GM12874 (cell line): ENCODE data around the gene PML.

Experiments used
- TF ChIP-seq, protein P1 (sequence below): IDR thresholded peaks from 2 replicates; pipeline ENCODE4 v1.5.1; 2011; ENCODE audit warnings: low read depth, mild to moderate bottlenecking, control low read depth, low read length, moderate library complexity; ENCODE audit not compliant: insufficient read depth

Gene PML, protein sequence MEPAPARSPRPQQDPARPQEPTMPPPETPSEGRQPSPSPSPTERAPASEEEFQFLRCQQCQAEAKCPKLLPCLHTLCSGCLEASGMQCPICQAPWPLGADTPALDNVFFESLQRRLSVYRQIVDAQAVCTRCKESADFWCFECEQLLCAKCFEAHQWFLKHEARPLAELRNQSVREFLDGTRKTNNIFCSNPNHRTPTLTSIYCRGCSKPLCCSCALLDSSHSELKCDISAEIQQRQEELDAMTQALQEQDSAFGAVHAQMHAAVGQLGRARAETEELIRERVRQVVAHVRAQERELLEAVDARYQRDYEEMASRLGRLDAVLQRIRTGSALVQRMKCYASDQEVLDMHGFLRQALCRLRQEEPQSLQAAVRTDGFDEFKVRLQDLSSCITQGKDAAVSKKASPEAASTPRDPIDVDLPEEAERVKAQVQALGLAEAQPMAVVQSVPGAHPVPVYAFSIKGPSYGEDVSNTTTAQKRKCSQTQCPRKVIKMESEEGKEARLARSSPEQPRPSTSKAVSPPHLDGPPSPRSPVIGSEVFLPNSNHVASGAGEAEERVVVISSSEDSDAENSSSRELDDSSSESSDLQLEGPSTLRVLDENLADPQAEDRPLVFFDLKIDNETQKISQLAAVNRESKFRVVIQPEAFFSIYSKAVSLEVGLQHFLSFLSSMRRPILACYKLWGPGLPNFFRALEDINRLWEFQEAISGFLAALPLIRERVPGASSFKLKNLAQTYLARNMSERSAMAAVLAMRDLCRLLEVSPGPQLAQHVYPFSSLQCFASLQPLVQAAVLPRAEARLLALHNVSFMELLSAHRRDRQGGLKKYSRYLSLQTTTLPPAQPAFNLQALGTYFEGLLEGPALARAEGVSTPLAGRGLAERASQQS

DNA sequence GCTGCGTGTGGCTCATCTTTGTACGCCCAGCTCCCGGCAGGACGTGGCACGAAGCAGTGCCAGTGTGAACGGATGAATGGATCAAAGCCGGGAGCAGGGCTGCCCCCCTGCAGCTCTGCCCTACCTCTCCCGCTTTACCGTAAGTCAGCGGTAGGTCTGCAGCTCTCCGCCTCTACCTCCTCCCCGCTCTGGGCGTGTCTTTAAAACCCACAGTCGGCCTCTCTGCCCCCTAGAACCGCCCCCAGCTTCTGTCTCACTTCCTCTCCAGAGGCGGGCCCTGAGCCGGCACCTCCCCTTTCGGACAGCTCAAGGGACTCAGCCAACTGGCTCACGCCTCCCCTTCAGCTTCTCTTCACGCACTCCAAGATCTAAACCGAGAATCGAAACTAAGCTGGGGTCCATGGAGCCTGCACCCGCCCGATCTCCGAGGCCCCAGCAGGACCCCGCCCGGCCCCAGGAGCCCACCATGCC is at the start of gene PML:
PML (plus strand) TSS at position 304 of the 471 bp plus-strand sequence; CDS start at position 401, 97 bp downstream.
- TF ChIP-seq, protein P1, sequence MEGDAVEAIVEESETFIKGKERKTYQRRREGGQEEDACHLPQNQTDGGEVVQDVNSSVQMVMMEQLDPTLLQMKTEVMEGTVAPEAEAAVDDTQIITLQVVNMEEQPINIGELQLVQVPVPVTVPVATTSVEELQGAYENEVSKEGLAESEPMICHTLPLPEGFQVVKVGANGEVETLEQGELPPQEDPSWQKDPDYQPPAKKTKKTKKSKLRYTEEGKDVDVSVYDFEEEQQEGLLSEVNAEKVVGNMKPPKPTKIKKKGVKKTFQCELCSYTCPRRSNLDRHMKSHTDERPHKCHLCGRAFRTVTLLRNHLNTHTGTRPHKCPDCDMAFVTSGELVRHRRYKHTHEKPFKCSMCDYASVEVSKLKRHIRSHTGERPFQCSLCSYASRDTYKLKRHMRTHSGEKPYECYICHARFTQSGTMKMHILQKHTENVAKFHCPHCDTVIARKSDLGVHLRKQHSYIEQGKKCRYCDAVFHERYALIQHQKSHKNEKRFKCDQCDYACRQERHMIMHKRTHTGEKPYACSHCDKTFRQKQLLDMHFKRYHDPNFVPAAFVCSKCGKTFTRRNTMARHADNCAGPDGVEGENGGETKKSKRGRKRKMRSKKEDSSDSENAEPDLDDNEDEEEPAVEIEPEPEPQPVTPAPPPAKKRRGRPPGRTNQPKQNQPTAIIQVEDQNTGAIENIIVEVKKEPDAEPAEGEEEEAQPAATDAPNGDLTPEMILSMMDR, result no peak

DNA sequence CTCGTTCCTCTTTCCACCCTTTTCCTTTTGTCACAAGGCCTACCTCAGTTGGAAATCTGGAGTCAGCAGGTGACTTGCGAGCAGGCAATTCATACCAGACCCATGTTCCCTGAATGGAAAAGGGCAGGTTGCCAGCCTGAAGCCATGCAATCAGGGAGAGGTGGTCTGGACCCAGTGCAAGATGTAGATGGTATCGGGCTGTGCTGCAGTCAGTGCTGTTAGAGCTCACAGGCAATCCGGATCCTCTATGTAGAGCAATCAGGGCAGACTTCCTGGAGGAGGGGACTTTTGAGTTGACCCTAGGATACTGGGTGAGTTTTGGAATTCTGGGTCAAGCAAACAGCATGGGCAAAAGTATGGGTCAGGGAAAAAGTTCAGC is 49.4 kb upstream of the PML start:
- TF ChIP-seq, protein P1, result no peak

DNA sequence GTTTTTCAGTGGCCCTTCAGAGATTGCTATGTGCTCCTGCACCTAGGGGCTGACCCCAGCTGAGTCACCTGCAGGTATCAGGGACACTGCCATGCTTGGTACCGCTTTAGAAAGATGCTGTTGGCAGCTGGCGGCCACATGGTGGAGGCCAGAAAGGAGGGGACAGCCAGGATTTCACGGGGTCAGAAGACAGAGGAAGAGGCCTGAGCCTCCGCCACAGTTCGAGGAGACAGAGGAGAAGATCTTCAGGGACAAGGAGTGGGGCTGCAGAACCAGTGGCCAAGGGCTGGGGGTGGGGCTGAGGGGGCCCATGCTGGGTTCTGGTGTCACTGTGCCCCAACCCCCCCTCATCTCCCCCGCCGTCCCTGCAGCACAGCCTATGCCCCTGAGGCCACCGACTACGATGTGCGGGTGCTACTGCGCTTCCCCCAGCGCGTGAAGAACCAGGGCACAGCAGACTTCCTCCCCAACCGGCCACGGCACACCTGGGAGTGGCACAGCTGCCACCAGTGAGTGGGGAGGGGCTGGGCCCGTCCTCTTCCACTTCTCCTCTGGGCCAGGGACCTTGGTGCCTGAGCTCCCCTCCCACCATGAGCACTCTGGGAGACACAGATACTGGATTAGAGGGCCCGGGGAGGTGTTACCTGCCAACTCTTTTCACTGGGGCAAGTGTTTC is 48.3 kb upstream of the PML start:
- TF ChIP-seq, protein P1, result no peak

DNA sequence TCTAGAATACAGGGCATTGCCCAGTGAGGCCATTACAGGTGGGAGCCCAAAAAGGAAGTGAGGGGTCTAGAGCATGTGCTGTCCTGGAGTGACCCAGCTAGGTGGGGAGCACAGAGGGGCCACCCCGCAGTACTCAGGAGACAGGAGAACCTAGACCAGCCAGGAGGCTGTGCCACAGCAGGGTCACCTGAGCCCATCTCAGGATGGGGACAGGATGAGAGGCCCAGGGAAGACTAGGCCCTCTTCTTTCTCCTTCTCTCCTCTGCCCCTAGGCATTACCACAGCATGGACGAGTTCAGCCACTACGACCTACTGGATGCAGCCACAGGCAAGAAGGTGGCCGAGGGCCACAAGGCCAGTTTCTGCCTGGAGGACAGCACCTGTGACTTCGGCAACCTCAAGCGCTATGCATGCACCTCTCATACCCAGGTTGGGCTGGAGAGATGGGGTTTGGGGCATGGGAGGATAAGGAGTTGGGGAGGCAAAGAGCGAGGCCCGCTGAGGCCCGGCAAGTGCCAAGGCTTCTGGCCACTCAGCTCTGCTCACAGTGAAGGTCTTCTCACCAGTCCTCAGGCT is 47.6 kb upstream of the PML start:
- TF ChIP-seq, protein P1, result no peak

DNA sequence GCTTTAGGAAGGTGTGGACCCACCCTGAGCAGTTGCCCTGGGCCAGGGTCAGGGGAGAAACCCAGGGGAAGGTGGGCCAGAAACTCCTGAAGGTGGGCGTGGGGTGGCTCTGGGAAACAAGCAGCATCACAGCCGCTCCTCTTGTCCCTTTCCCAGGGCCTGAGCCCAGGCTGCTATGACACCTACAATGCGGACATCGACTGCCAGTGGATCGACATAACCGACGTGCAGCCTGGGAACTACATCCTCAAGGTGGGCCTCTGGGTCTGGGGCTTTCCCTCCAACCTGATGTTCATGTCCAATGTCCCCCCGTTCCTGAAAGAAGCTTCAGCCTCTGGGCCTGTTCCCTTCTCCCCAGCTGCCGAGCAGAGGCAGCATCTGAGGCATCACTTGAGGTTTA is 46.9 kb upstream of the PML start:
- TF ChIP-seq, protein P1, result no peak

DNA sequence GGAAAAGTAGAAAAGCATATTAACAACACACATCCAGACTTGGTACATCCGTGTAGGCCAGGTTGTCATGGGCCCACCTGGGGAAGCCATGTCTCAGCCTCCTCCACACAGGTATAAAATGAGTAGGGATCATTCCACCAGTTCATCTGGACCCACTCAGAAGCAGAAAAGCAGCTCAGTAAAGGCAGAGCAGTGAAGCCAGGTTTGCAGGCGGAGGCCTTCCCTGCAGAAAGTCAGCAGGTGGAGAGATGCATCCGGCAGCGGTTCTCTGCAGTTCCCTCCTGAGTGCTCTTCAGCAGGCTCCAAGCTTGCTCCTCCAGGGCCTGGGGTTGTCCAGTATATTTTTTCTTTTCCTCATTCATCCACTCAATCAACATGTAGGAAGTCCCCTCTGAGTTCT is 46.1 kb upstream of the PML start:
- TF ChIP-seq, protein P1, result no peak

DNA sequence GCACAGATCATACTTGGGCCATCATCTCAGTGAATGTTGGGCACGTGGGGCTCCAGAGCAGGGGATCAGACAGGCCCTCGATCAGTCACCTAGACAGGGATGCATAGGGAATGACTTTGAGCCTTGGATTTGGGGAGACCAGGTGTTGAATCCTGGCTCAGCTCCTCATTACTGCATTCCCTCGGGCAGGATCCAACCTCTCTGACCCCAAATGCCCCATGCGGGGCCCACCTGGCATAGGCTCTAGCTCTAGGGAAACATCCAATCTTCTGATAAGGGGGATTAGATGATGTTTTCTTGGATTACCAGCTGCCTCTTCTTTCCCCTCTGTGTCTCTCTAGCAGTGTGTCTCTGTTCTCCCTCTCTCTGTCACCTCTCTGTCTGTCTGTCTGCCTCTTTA is 45.5 kb upstream of the PML start:
- TF ChIP-seq, protein P1, result no peak
